ENCODE results near the gene TMEM9B. TPM values are rescaled to one million over a fixed set of nuclear protein-coding genes. Genes with fewer than 3 reads are reported as not detected.

TMEM9B gene
- total RNA-seq, 1 experiment from 2014 or later = 13.6 TPM

- H3K18ac ChIP-seq (ENCODE audit: insufficient read length, low read depth, low read length) = no peak overlapping the region
- H2BK5ac ChIP-seq (ENCODE audit: insufficient read length, low read length) = no peak overlapping the region
- H2BK12ac ChIP-seq (ENCODE audit: insufficient read length, low read depth, low read length) = no peak overlapping the region
- H4K91ac ChIP-seq (ENCODE audit: insufficient read length, low read depth, low read length) = no peak overlapping the region
- H3K4me2 ChIP-seq (ENCODE audit: insufficient read depth, insufficient read length, low read length) = no peak overlapping the region
- no peak overlapping the region for H2AFZ ChIP-seq (ENCODE audit: low read length)
- H3K4me1 ChIP-seq (ENCODE audit: insufficient read depth, low read length) = peaks cover 7% of the 10 kb centered on the region
- H3K23ac ChIP-seq (ENCODE audit: insufficient read length, low read depth, low read length) = no peak overlapping the region
- no peaks in the 10 kb centered on the region for H3K79me2 ChIP-seq (ENCODE audit: insufficient read depth, low read length)
- no peaks in the 10 kb centered on the region for H3K9me3 ChIP-seq (ENCODE audit: control insufficient read depth, low read depth, low read length)
- H2AK5ac ChIP-seq (ENCODE audit: insufficient read length, low read length) = no peak overlapping the region
- WGBS (ENCODE audit: extremely low coverage, insufficient read length, low lambda C conversion rate) = no CpG with 5 or more reads among the region's 14 CpGs
- peaks cover 1% of the 10 kb centered on the region; the same call in 1 of the 2 replicates for H3K27me3 Mint-ChIP-seq (ENCODE audit: low read depth)
- H3K14ac ChIP-seq (ENCODE audit: insufficient read depth, low read length) = no peak overlapping the region
- H3K56ac ChIP-seq (ENCODE audit: insufficient read length, low read depth, low read length) = no peak overlapping the region
- no peak overlapping the region for H3K9ac ChIP-seq (ENCODE audit: extremely low read depth, insufficient read length, low read length)
- no peaks in the 10 kb centered on the region for H3K36me3 Mint-ChIP-seq (ENCODE audit: insufficient read depth in 1 of 3, low read depth in 3 of 3)
- no peaks in the 10 kb centered on the region for H3K27me3 ChIP-seq (ENCODE audit: insufficient read depth, low read length)
- no peak overlapping the region for H4K8ac ChIP-seq (replicated peaks; ENCODE audit: insufficient read length, low read depth, low read length)
- H3K4me3 Mint-ChIP-seq = no peak overlapping the region
- no peaks in the 10 kb centered on the region for H4K20me1 ChIP-seq (ENCODE audit: control insufficient read depth, insufficient read depth, insufficient read length)
- no peaks in the 10 kb centered on the region for H3K79me1 ChIP-seq (ENCODE audit: insufficient read depth, low read depth, low read length, poor library complexity, severe bottlenecking)
- H2BK15ac ChIP-seq (ENCODE audit: low read depth, low read length) = no peak overlapping the region
- TF ChIP-seq CTCF (conservative IDR thresholded peaks at IDR 0.05) = no peak
- H3K9me3 Mint-ChIP-seq = no peaks in the 10 kb centered on the region
- no peak overlapping the region for H2BK120ac ChIP-seq (ENCODE audit: low read depth, low read length, poor library complexity, severe bottlenecking)
- H3T11ph ChIP-seq (ENCODE audit: low read length) = no peak overlapping the region
- no peak overlapping the region for H4K5ac ChIP-seq (ENCODE audit: insufficient read length, low read depth, low read length)
- H3K4ac ChIP-seq (ENCODE audit: low read depth, low read length) = no peak overlapping the region
- no peak for DNase-seq
- no peak overlapping the region for H3K27ac ChIP-seq (ENCODE audit: insufficient read length, low read depth, low read length)
- H3K23me2 ChIP-seq (ENCODE audit: insufficient read length, low read depth, low read length, poor library complexity, severe bottlenecking) = no peaks in the 10 kb centered on the region
- H2BK20ac ChIP-seq (ENCODE audit: low read depth, low read length, poor library complexity, severe bottlenecking) = no peak overlapping the region
- H3K27ac Mint-ChIP-seq = no peak overlapping the region; a peak in 1 of 7 replicates
- H3K4me1 Mint-ChIP-seq = peaks cover 12 to 16% of the 10 kb centered on the region in 2 experiments
Measured at GRCh38 chr11:8934742-8935488, 29.3 kb downstream of the TMEM9B start.

Measured in H9 (cell line).